CD4-positive, alpha-beta T cell treated with Interleukin-6 for 4 hours (primary cell): ENCODE data around the gene POLR3H.

Experiments
- DNase-seq: peaks from one replicate; pipeline ENCODE4 v3.0.0-alpha.2; 2020; ENCODE audit warnings: mixed read lengths

POLR3H gene

GRCh38 chr22:41480397-41480735 is 63.9 kb downstream of the POLR3H start:
- DNase-seq: no peak

- no peak for DNase-seq
These were observed 64.4 kb downstream of the POLR3H start for GRCh38 chr22:41479671-41480396.

DNA sequence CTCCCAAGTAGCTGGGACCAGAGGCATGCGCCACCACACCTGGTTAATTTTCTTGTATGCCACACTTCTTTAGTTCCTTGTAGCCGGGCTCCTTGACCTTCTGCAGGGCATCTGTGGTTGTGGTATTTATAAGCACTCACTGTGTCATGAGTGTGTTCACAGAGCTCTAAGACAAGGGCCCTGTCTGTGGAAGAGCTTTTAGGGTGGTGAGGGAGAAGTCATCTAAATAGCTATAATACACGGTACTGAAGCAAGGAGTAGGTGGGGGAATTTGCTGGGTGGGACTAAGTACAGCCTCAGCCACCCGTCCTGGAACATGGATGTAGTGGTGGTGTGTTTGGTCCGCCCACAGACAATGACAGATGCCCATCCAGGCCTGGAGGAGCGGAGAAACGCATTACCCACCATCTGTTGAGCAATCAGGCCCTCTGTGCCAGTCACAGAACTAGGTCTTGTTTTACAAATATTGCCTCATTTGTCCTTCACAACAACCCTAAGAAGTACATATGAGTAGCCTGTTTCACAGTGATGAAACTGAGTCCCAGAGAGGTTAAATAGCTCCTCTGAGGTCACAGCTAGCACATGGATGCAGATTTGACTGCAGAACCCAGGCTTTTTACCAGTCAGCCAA is 65.3 kb downstream of the POLR3H start:
- DNase-seq: no peak

DNA sequence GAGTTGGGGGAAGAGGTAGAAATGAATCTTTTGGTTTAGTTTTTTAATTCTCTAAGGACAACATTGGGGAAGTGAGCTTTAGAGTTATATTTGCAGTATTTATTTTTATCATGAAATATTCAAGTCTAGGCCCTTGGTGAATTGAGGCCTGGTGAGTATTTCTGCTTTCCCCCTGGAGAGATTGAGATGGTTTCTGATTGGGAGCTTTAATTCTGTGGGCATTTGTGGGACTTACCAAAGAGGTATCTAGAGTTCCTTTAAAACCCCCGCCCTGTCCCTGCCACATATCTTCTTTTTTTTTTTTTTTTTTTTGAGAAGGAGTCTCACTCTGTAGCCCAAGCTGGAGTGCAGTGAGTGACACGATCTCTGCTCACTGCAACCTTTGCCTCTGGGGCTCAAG is 65.8 kb downstream of the POLR3H start:
- no peak for DNase-seq
